Panc1 (cell line): Measurements from ENCODE around the gene SLC22A3.

Experiments
- TF ChIP-seq, protein P1 (sequence below): fragments of 450-650 bp; IDR thresholded peaks from 2 replicates; pipeline ENCODE4 v1.5.1; 2017; ENCODE audit warnings: mild to moderate bottlenecking
- TF ChIP-seq, protein P2 (sequence below), 2 experiments: IDR thresholded peaks; 2 replicates each; pipeline ENCODE4 v1.6.1; 2011 to 2012; ENCODE audit warnings: low read depth in 2 of 2, control low read depth in 1 of 2, low read length in 1 of 2, mild to moderate bottlenecking in 1 of 2, moderate library complexity in 1 of 2; ENCODE audit not compliant: insufficient read depth in 1 of 2

DNA sequence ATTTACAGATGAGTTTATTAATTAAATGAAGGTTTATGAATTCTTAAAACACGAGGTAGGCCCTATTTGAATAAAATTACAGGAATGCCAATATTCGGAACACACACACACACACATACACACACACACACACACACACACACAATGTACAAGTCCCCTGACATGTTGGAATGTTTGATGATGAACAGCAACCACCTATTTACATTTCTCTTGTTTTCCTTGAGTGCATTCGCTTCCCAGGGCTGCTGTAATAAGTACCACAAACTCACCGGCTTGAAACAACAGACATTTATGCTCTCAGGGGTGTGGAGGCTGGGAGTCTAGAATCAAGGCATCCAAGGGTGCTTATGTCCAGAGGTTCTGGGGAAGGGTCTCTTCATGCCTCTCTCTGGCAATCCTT, 90.3 kb downstream of the SLC22A3 start:
- TF ChIP-seq, protein P1, sequence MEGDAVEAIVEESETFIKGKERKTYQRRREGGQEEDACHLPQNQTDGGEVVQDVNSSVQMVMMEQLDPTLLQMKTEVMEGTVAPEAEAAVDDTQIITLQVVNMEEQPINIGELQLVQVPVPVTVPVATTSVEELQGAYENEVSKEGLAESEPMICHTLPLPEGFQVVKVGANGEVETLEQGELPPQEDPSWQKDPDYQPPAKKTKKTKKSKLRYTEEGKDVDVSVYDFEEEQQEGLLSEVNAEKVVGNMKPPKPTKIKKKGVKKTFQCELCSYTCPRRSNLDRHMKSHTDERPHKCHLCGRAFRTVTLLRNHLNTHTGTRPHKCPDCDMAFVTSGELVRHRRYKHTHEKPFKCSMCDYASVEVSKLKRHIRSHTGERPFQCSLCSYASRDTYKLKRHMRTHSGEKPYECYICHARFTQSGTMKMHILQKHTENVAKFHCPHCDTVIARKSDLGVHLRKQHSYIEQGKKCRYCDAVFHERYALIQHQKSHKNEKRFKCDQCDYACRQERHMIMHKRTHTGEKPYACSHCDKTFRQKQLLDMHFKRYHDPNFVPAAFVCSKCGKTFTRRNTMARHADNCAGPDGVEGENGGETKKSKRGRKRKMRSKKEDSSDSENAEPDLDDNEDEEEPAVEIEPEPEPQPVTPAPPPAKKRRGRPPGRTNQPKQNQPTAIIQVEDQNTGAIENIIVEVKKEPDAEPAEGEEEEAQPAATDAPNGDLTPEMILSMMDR, result no peak
- TF ChIP-seq, protein P2, sequence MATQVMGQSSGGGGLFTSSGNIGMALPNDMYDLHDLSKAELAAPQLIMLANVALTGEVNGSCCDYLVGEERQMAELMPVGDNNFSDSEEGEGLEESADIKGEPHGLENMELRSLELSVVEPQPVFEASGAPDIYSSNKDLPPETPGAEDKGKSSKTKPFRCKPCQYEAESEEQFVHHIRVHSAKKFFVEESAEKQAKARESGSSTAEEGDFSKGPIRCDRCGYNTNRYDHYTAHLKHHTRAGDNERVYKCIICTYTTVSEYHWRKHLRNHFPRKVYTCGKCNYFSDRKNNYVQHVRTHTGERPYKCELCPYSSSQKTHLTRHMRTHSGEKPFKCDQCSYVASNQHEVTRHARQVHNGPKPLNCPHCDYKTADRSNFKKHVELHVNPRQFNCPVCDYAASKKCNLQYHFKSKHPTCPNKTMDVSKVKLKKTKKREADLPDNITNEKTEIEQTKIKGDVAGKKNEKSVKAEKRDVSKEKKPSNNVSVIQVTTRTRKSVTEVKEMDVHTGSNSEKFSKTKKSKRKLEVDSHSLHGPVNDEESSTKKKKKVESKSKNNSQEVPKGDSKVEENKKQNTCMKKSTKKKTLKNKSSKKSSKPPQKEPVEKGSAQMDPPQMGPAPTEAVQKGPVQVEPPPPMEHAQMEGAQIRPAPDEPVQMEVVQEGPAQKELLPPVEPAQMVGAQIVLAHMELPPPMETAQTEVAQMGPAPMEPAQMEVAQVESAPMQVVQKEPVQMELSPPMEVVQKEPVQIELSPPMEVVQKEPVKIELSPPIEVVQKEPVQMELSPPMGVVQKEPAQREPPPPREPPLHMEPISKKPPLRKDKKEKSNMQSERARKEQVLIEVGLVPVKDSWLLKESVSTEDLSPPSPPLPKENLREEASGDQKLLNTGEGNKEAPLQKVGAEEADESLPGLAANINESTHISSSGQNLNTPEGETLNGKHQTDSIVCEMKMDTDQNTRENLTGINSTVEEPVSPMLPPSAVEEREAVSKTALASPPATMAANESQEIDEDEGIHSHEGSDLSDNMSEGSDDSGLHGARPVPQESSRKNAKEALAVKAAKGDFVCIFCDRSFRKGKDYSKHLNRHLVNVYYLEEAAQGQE (IDR thresholded peaks at IDR 0.05; ENCODE audit: insufficient read depth in 1 of 2, low read depth in 2 of 2, low read length in 1 of 2), result no peak
